Posterior vena cava (tissue), 2 donors: ENCODE results near the gene C22orf15. TPM values are rescaled to one million over a fixed set of nuclear protein-coding genes. Genes with fewer than 3 reads are reported as not detected.

Experiments used
- DNase-seq: peaks from one replicate; pipeline ENCODE4 v3.0.0-alpha.2; 2020; ENCODE audit warnings: low spot score
- intact Hi-C, 2 donors: fragments of 100-400 bp; cut with DNase I; formaldehyde crosslinking; loops; one replicate each; pipeline versions ENCODE4 v1.14.1 to v1.14.2; 2022 to 2023
- total RNA-seq, 2 donors: library from RNA; stranded (reverse); fragmentation: NEBNext Ultra II Directional; extraction: Animal tissue kit (Norgen Biotek cat#: 25700); gene quantifications; one replicate each; pipeline ENCODE4 v1.2.1, GENCODE V29; 2021
- donor health status: DM: yes; HTN: yes; CAD: no.
- donor health status: DM: yes; HTN: yes; CAD: no.

The C22orf15 gene
- total RNA-seq, 2 donors from 2014 or later, result not detected

DNA sequence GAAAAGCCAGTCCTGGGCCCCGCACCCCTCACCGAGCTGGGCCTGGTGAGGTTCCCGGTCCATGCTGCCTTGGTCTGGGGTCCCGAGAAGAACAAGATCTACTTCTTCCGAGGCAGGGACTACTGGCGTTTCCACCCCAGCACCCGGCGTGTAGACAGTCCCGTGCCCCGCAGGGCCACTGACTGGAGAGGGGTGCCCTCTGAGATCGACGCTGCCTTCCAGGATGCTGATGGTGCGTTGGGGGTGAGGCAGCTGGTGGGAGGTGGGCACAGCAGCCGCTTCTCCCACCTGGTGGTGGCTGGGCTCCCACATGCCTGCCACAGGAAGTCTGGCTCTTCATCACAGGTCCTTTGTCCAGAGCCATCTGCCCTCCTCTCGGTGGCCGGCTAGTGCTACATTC is 19.5 kb downstream of the C22orf15 start:
- intact Hi-C loops, result loop anchor here in 1 of 2 donors (5.0 kb wide), 1 partner anchor 65 kb away; no protein-coding TSS in a partner anchor
- DNase-seq, result peak; percentile 49

DNA sequence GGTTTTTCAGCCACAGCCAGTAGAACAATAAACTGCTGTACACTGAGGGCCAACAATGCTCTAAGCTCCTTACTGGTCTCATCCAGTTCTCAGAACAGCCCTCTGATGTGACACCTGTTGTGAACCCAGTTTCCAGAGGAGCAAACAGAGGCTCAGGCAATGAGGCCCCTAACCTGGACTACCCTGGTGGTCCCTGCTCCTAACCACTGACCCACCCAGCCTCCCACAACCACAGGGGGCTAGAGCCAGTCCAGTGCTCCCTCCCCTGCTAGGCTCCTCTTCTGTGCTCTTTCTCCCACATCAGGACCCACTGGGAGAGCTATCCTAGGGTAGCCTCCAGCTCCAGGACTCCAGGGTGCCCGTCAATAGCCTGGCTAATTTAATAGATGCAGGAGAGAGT is 19.9 kb downstream of the C22orf15 start:
- DNase-seq, result no peak
- intact Hi-C loops, result loop anchor here in 1 of 2 donors (5.0 kb wide), 1 partner anchor 65 kb away; no protein-coding TSS in a partner anchor

DNA sequence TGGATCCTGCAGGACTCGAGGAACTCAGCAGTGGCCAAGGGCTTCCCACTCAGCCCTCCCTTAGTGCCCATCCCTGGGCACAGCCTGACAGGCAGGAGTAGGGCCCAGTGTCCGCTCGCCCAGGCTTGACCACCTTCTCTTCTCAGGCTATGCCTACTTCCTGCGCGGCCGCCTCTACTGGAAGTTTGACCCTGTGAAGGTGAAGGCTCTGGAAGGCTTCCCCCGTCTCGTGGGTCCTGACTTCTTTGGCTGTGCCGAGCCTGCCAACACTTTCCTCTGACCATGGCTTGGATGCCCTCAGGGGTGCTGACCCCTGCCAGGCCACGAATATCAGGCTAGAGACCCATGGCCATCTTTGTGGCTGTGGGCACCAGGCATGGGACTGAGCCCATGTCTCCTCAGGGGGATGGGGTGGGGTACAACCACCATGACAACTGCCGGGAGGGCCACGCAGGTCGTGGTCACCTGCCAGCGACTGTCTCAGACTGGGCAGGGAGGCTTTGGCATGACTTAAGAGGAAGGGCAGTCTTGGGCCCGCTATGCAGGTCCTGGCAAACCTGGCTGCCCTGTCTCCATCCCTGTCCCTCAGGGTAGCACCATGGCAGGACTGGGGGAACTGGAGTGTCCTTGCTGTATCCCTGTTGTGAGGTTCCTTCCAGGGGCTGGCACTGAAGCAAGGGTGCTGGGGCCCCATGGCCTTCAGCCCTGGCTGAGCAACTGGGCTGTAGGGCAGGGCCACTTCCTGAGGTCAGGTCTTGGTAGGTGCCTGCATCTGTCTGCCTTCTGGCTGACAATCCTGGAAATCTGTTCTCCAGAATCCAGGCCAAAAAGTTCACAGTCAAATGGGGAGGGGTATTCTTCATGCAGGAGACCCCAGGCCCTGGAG is 20.7 kb downstream of the C22orf15 start:
- DNase-seq, result peak; percentile 67
- intact Hi-C loops, result loop anchor here in 1 of 2 donors (5.0 kb wide), 1 partner anchor 64 kb away; no protein-coding TSS in a partner anchor

DNA sequence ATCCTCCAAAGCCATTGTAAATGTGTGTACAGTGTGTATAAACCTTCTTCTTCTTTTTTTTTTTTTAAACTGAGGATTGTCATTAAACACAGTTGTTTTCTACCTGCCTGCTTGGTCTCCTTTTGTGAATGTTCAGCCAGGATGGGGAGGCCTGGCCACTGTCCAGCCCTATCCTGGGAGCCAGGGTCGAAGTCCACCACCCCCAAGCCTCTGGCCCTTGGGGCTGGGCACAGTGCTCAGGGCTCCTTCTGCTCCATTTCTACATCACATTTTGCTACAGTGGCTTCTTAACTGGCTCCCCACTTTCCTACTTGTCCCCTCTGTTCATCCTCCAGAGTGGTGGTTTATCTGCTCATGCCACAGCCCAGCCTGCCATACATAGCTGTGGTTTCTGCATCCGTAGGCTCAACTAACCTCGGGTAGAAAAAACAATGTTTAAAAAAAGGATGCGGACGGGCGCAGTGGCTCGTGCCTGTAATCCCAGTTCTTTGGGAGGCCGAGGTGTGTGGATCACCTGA is 21.5 kb downstream of the C22orf15 start:
- intact Hi-C loops, result loop anchor here in 1 of 2 donors (5.0 kb wide), 1 partner anchor 63 kb away; no protein-coding TSS in a partner anchor
- peak; percentile 48 for DNase-seq

DNA sequence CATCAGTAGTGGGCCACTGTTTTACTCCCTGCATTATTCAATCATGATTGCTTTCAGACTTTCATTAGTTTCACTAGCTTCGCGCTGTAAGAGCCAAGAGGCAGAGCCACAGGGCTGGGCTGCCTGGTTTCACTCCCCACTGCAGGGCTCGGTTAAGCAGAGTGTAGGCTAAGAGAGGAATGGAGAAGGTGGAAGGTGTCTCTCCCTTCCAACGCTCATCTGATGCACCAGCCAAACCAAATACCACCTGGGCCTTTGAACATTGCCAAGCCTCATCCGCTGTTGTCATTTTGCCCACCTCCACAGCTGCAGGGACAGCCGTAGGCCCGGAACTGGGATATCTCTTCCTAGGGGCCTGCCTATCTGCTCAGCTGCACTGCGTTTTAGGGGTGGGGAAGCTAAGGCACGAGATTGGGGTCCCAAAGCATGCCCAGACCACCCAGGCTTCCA is 23.5 kb downstream of the C22orf15 start:
- peak; percentile 54 for DNase-seq
- intact Hi-C loops, result no loop called here

DNA sequence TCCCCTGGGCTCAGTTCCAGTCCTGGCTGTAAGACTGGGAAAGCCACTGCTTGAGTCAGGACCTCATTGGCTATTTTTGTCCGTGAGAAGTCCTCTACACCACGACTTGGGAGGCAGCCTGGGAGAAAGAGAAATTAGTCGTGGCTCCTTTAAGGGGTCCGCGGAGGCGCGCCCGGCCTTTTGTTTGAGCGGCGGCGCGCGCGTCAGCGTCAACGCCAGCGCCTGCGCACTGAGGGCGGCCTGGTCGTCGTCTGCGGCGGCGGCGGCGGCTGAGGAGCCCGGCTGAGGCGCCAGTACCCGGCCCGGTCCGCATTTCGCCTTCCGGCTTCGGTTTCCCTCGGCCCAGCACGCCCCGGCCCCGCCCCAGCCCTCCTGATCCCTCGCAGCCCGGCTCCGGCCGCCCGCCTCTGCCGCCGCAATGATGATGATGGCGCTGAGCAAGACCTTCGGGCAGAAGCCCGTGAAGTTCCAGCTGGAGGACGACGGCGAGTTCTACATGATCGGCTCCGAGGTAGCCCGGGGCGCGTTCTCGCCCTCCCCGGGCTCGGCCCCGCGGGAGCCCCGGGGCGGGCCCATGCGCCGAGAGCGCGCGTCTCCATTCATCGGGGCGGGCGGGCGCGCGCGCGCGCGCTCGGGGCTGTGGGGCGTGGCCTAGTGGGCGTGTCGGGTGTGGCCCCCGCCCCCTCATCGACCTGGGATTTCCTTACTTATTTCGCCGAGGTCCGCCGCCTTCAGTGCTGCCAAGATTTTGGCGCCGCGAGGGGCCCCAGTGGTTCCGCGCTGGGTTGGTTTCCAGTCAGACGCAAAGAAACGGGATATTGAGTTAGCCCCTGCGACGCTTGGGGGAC is 24.2 kb downstream of the C22orf15 start, which contains the start of gene SMARCB1:
TSS of gene SMARCB1 (plus strand) at position 215 of the 848 bp plus-strand sequence. CDS start at position 419, 204 bp downstream.
- intact Hi-C loops, result no loop called here

DNA sequence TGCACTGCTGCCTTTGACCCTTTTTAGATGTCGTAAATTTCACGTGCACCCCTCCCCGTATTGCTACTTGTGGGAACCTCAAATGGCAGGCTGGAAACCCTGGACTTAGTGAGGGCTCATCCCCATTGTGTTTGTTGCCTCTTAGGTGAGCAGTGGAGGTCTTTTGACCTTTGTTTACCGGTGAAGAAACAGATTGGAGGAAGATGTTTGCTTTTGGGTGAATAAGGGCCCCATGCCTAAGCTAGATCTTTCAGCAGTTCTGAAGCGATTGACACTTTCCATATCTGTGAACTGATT is 24.8 kb downstream of the C22orf15 start:
- intact Hi-C loops, result no loop called here
- DNase-seq, result no peak

More for the DNA sequence above, 24.2 kb downstream of the C22orf15 start, which contains the start of gene SMARCB1:
- DNase-seq, result peak; percentile 98

DNA sequence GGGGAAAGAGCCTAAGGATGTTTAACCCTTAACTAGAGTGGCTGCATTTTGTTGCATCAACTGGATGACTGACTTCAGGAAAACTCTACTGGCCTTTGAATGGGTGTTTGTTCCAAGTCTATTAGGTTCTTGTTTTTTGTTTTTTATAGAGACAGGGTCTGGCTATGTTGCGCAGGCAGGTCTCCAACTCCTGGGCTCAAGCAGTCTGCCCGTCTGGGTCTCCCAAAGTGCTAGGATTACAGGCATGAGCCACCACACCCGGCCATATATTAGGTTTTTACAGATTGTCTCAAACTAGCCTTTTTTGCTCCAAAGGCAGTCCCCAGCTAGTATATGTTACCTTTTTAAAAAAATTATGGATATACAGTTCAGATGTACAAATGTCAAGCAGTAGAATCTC is 25.1 kb downstream of the C22orf15 start:
- no peak for DNase-seq
- intact Hi-C loops, result no loop called here

DNA sequence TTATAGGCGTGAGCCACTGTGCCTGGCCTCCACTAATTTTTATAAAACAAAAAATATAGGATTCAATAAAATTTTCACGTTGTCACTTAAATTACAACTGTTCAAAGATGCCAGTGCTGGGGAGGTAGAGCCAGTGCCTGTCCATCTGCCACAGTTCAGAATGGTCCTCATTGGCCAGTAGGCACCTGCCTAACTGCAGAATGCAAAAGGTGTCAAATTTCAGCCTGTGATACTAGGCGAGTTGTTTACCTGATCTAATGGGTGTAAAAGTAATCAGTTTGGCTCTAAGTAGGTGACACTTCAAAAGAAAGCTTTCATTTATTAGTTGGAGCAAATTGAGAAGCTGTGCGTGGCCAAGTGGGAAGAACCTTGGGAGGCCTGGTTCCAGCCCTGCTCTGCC is 26.3 kb downstream of the C22orf15 start:
- intact Hi-C loops, result no loop called here

DNA sequence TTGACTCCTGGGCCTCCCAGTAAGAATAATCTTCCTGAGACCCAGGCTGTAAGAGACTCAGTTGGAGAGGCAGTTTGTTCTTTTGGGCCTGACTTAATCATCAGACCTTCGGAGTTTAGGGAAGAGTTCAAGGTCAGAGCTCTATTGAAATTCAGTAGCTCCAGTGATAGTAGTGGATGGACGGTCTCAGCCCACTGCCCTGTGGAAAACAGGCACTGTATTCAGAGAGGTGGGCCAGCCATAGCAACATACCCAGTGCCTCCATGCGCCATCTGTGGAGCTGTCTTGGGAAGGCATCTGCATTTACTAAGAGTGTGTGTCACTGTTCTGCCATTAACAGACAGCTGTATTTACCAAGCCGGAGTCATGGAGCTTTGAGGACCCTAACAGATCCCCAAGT is 26.8 kb downstream of the C22orf15 start:
- no peak for DNase-seq
- intact Hi-C loops, result no loop called here

More for the DNA sequence above, 26.3 kb downstream of the C22orf15 start:
- no peak for DNase-seq

DNA sequence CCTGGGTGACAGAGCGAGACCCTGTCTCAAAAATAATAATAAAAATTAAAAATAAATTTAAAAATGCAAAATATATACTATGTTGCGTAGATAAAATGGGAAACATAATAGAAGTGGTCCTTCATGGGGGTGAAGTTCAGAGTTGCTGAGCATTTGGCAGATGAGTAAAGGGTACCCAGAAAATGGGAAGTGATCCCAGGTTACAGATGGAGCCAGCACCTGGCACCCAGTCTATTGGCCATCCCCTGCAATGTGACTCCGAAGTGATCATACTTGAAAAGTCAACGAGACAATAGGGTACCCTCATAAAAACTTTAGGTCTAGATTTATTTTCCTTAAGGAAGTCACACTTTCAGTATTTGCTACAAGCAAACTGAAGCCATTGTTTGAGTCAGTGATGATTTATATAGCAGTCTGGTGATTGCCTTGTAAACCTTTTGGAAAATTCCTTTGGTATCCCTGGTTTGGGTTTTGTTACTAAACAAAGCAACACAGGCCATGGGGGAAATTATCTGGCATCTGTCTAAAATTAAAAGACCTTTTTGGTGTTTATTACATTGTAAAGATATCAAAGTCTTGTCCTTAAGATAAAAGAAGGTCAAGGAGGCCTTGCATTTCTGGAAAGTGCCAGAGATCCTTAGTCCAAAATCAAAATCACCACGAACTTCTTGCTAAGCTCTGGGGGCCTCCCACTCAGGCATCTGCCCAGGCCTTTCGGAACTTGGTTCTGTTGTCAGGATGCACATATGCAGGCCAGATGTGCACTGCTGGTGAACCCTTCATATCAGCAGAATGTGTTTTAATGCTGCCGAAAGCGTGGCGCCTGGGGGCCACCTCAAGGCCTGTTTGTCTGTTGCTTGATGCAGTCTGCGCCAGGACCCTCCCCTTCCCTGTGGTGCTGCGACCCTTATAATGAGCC is 28.3 kb downstream of the C22orf15 start:
- DNase-seq, result peak; percentile 84
- intact Hi-C loops, result no loop called here

DNA sequence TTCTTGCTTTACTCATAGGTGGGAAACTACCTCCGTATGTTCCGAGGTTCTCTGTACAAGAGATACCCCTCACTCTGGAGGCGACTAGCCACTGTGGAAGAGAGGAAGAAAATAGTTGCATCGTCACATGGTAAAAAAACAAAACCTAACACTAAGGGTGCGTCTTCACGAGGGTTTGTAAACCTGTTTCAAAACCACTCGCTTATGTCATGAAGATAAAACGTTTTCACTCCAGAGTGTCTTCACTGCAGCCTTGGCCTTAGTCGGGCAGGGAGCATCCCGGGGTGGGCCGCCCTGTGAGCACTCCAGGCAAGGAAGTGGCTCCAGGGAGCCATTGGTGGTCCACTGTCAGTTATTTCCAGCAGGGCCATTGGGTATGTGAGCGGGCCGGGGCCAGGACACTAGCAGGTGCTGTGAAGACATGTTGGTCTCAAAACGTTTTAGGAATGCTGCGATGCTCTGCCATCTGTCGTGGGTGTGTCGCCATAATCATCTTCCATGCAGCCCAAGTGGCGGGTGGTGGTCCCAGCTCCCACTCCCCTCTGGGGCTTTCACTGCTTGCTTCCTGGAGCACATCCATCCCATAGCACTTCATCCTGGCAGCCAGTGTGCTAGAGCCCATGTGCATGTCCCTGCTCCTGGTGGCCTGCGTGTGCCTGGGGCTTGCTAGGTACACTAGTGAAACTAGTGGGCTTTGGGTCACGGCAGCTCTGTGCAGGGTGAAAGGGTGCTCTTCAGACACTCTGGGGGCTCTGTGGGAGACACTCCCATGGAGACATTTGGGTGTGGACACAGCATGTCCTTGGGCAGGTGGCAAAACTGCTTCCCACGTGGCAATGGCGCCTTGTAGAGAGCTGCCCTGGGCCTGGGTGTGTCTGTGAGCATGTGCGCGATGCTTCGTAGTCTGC is 29.2 kb downstream of the C22orf15 start:
- intact Hi-C loops, result no loop called here
- peak; percentile 67 for DNase-seq

DNA sequence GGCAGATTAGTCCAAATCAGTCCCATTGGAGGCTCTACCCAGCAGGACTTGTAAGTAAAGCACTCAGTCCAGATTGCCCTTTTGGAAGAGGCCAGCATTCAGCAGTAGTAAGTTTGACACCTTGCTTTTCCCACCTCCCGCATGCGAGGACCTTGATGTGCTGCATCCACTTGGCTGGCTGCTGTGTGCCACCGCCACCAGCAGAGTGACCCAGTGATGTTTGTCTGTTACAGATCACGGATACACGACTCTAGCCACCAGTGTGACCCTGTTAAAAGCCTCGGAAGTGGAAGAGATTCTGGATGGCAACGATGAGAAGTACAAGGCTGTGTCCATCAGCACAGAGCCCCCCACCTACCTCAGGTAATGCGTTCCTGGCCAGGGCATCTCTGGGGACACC is 30.5 kb downstream of the C22orf15 start:
- peak; percentile 47 for DNase-seq
- intact Hi-C loops, result no loop called here

DNA sequence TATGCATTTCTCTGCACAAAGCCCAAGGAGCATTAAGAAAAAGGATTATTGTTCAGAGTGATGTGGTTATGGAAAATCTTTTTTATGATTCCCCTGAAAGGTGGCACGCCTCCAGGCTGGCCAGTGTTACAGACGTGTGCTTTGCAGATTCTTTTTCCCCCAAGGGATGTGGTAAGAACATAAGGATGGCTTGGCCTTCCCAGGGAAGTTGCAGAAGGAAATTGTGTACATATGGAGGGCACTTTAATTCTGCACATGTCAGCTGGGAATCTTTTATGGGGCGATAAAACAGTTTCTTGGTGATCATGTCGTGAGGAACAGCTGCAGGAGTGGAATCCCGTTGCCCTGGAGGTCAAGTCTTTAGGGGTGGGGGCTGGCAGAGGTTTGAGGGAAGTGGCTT is 33.7 kb downstream of the C22orf15 start:
- DNase-seq, result no peak
- intact Hi-C loops, result no loop called here

DNA sequence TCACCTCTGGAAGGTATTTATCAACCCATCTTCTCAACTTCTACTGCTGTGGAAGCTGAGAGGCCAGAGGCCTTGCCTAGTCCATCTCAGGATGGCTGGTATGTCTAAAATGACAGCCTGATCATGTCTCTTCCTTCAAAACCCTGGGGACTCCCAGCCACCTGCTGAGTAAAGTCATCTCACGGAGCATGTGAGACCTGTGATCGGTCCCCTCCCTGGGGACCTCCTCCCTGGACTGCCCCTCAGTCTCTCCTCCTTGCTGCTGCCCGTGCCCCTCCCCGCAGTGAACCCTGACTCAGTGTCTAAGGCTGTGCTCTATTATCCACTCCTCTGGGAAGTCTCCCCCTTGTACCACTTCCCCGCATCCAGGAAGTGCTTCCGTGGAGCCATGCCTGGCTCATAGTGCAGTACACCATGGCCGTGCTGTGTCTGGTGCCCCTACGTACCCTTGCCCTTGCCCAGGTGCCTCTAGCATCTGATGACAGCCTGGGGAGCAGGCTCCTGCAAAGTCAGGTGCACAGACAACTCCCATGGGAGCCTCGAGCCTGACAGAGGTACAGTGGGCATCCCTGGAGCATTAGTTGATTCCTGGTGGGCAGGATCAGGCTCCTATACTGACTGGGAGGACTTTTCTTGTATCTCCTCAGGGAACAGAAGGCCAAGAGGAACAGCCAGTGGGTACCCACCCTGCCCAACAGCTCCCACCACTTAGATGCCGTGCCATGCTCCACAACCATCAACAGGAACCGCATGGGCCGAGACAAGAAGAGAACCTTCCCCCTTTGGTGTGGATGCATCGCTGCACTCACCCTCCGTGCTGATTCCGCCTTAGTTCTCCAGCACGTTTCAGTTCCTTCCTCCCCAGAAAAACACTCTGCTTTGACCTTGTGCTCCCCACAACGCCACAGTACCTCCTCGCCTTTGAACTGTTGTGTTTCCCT is 37.8 kb downstream of the C22orf15 start:
- no peak for DNase-seq
- intact Hi-C loops, result loop anchor here in 1 of 2 donors (5.0 kb wide), 1 partner anchor 1017 kb away; no protein-coding TSS in a partner anchor

DNA sequence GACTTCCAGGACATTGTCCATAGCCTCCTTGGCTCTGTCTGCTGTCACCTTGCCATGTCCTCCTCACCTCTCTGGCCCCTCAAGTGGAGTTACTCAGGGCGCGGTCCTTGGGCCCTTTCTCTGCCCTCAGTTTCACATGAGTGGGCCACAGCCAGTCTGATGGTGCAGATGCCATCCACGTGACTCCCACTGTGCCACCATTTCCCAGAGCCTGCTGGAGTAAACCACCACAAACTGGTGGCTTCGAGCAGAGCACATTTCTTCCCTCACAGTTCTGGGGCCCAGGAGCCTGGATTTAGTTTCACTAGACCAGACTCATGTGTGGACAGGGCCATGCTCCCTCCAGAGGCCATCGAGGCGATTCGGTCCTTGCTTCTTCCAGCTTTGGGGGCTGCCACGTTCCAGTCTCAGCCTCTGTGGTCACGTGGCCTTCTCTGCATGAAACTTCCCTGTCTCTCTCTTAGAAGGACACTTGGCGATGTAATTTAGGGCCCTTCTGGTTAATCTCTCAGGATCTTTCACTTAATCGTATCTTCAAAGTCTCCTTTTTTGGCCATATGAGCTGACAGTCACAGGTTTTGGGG is 38.5 kb downstream of the C22orf15 start:
- intact Hi-C loops, result loop anchor here in 1 of 2 donors (5.0 kb wide), 1 partner anchor 1016 kb away; no protein-coding TSS in a partner anchor
- no peak for DNase-seq
